Coronary artery (tissue), 2 donors: ENCODE results near the gene PRKCD.
A peak's percentile ranks its signal among the peaks of the same experiment; 100 is the strongest.

Experiments
- DNase-seq: peaks from one replicate; pipeline ENCODE4 v3.0.0-alpha.2; 2017; ENCODE audit warnings: low spot score
- H3K27ac ChIP-seq, 2 donors: fragments of 200-600 bp; sonication (generic); one replicate each; pipeline ENCODE4 v1.5.1; 2016 to 2019
- H3K4me3 ChIP-seq: fragments of 200-600 bp; sonication (generic); 2 replicates; pipeline ENCODE4 v1.5.1; 2016; ENCODE audit warnings: mild to moderate bottlenecking, moderate library complexity
- CTCF ChIP-seq: fragments of 200-600 bp; sonication (generic); IDR thresholded peaks from one replicate; pipeline ENCODE4 v1.5.1; 2019; ENCODE audit warnings: antibody characterized with exemption

PRKCD gene

GRCh38 chr3:53240989-53241972 lies 80.3 kb downstream of the PRKCD start:
- Histone ChIP-seq H3K27ac (peak overlapping the region in 1 of 2 donors; percentile 23), H3K4me3 (no peak overlapping the region)
- DNase-seq = no peak
- TF ChIP-seq CTCF = no peak

- DNase-seq = no peak
- H3K4me3 ChIP-seq = no peak overlapping the region
- peak overlapping the region in 1 of 2 donors; percentile 3 for H3K27ac ChIP-seq
- TF ChIP-seq CTCF = no peak
These were observed 81.1 kb downstream of the PRKCD start for GRCh38 chr3:53242155-53242554.
